GM18499 (cell line): ENCODE measurements around the gene ENO2.
"Not testable (repeated sequence)": the region's sequence is repeated elsewhere in the genome, so short reads cannot be mapped to it uniquely, and the experiment has no call there.

Experiments used
- ATAC-seq: cut with Tn5 transposase; IDR thresholded peaks from one replicate; pipeline ENCODE4 v1.9.1; 2021; ENCODE audit warnings: moderate number of reproducible peaks; ENCODE audit not compliant: insufficient read depth, unreplicated experiment

Gene ENO2

DNA sequence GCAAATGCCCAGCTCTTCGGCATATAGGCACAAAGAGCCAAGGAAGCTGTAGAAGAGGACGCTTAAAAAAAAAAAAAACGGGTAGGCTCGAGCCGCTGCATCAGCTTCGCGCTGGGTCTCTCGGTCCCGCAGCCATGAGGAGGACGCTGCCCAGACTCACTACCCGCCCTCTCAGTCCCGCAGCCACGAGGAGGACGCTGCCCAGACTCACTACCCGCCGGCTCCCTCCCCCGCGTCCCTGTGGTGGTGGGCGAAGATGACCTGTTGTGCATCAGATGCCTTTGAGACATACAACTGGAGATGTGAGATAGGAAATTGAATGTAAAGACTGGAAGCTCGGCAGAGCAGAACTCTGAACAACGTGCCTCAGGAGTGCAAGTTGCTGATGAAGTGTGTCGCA is 29.8 kb upstream of the ENO2 start:
- ATAC-seq: no peak

DNA sequence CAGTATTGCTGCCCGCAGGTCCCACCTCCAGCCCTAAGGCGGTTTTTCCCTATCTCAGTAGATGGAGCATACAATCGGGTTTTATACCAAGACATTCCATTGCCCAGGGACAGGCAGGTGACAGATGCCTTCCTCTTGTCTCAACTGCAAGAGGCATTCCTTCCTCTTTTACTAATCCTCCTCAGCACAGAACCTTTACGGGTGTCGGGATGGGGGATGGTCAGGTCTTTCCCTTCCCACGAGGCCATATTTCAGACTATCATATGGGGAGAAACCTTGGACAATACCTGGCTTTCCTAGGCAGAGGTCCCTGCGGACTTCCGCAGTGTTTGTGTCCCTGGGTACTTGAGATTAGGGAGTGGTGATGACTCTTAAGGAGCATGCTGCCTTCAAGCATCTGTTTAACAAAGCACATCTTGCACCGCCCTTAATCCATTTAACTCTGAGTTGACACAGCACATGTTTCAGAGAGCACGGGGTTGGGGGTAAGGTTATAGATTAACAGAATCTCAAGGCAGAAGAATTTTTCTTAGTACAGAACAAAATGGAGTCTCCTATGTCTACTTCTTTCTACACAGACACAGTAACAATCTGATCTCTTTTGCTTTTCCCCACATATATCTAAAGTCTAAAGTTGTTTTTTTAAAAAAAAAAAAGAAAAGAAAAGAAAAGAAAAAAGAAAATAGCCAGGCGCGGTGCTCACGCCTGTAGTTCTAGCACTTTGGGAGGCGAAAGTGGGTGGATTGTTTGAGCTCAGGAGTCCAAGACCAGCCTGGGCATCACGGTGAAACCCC is 28.0 kb upstream of the ENO2 start:
- not testable (repeated sequence) for ATAC-seq

DNA sequence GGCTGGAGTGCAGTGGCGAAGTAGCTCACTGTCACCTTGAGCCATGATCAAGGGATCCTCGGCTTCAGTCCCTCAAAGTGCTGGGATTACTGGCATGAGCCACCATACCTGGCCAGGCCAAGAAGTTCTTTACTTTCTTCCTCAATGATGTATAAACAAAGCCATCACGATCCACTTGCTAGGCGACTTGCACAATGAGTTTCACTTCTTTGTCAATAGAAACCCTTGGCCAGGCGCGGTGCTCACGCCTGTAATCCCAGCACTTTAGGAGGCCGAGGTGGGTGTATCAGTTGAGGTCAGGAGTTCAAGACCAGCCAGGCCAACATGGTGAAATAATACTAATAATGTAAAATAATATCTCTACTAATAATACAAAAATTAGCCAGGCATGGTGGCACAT is 26.9 kb upstream of the ENO2 start:
- no peak for ATAC-seq

DNA sequence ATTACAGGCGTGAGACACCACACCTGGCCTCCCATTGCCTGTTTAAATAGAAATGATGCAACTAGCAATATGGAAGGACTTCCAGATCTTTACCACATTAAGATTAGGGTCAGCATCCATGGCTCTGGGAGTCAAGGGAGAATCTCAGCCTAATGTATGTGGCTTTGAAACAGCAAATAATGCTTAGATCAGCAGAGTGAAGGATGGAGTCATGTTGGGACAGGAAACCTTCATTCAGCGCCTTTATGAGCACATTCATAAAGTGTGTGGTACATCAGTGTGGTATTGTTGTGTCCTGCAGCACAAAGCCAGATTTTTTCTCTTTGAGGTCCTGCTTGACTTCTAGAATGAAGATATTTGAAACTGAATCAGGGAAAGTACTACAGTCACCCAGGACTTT is 26.0 kb upstream of the ENO2 start:
- no peak for ATAC-seq

DNA sequence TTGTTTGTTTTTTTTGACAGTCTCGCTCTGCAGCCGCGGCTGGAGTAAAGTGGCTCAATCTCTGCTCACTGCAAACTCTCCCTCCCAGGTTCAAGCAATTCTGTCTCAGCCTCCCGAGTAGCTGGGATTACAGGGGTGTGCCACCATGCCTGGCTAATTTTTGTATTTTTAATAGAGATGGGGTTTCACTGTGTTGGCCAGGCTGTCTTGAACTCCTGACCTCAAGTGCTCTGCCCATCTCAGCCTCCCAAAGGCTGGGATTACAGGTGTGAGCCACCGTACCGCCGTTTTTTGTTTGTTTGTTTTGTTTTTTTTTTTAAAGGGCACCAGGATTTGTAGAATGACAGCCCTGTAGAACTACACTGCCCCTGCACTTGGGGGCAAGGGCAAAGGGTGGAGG is 25.6 kb upstream of the ENO2 start:
- ATAC-seq: not testable (repeated sequence)

DNA sequence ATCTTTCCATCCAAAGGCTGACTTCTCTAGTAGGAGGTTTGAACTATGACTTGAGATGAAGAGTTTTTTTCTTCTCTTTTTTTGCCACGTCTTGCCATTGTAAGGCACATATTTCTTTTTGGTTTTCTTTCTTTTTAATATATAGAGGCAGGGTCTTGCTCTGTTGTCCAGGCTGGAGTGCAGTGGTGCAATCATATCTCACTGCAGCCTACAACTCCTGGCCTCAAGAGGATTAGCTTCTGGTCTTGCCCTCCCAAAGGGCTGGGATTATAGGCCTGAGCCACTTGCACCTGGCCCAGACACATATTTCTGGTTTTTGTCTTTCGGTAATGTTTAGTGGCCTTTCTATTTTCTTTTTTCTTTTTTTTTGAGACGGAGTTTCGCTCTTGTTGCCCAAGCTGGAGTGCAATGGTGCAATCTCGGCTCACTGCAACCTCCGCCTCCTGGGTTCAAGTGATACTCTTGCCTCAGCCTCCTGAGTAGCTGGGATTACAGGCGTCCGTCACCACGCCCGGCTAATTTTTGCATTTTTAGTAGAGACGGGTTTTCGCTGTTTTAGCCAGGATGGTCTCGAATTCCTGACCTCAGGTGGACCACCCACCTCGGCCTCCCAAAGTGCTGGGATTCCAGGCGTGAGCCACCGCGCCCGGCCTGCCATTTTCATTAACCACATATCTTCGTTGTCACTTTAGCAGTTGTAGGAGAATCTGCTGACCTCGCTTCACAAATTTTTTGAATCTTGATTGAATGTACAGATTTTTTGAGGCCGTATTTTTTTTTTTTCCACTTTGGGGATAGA is 24.4 kb upstream of the ENO2 start:
- ATAC-seq: not testable (repeated sequence)

DNA sequence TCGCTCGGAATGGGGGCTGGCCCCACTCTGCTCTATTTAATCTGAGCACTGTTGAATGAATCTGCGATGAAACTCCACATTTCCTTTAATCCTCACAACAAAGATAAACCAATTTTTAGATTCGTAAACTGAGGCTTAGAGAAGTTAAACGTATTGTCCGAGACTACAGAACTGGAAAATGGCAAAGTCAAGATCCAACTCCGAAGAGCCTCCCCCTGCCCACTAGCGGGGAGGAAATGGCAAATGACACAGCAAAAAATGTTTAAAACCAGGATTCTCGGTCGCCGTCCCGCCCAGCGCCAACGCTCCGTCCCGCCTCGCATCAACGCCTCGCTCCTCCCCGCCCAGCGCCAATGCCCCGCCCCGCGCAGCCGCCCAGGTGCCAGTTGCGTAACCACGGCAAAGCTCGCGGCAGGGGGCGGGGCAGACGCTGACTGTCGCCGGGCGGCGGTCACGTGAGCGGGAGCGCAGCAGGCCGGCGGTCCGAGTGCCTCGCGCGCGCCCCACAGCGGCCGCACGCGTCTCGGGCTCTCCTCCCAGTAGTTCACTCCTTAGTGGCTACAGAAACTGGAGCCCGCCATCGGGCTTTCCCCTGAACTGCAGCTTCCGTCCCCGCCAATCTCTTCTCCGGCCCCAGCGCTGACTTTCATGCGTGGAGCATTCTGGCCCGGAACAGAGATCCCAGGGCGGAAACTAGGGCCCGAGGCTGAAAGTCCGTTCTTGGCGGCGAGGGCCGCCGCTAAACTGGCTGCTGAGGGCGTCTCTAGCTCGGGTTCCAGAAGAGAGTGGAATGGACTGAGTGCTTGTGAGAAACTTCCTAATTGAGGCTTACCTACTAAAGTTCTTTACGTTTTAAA is 23.4 kb upstream of the ENO2 start:
- peak; percentile 80 for ATAC-seq

DNA sequence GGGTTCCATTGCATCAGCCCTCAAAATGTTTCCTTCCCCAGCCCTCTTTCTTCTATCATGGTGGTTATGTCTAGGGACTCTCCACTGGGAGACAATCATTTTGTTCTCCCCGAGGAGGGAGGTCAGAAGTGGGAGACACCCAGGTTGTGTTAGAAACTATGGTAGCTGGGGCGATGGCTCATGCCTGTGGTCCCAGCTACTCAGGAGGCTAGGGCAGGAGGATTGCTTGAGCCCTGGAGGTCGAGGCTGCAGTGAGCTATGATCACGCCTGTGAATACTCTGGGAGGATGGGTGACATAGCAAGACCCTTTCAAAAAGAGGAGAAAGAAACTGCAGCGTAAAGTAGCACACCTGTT is 22.8 kb upstream of the ENO2 start:
- no peak for ATAC-seq

DNA sequence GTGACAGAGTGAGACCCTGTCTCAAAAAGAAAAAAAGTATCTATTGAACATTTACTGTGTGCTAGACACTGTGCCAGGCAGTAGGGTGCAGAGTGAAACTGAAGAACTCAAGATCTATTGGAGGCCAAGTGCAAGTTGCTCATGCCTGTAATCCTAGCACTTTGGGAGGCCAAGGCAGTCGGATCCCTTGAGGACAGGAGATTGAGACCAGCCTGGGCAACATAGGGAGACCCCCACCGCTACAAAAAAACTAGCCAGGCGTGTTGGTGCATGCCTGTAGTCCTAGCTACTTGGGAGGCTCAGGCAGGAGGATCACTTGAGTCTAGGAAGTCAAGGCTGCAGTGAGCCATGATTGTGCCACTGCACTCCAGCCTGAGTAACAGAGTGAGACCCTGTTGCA is 21.7 kb upstream of the ENO2 start:
- ATAC-seq: not testable (repeated sequence)

DNA sequence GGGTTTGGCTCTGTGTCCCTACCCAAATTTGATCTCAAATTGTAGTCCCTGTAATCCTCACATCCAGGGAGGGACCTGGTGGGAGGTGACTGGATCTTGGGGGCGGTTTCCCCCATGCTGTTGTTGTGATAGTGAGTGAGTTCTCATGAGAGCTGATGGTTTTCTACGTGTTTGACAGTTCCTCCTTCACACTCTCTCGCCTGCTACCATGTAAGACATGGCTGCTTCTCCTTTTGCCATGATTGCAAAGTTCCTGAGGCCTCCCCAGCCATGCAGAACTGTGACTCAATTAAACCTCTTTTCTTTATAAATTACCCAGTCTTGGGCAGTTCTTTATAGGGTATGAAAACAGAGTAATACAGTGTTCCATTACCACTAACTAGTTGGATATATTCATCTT is 20.1 kb upstream of the ENO2 start:
- no peak for ATAC-seq

DNA sequence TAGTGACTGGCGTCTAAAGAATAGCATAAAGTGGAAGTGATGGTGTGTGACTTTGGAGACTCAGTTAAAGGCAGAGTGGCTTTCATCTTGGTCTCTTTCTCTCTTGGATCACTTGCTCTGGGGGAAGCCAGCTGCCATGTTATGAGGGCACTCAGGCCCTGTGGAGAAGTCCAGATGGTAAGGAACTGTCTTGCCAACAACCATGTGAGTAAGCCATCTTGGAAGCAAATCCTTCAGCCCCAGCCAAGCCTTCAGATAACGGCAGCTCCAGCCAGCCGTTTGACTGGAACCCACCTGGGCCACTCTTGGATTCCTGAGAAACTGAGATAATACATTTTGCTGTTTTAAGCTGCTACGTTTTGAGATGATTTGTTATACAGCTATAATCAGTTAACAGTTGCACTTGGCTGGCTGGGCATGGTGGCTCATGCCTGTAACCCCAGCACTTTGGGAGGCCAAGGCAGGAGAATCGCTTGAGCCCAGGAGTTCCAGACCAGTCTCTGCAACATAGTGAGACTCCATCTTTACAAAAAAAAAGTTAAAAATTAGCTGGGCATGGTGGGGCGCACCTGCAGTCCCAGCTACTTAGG is 17.4 kb upstream of the ENO2 start:
- ATAC-seq: no peak

DNA sequence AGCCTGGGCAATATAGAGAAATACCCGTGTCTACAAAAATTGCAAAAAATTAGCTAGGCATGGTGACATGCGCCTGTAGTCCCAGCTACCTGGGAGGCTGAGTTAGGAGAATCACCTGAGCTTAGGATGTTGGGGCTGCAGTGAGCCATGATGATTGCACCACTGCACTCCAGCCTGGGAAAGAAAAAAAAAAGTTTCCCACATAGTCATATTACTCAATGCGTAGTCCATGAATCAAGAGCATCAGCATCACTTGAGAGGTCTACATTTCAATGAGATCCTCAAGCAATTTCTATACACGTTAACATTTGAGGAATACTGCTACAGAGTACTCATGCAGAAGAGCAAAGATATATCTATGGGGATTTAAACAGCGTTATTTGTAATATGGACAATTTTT is 15.0 kb upstream of the ENO2 start:
- ATAC-seq: no peak

DNA sequence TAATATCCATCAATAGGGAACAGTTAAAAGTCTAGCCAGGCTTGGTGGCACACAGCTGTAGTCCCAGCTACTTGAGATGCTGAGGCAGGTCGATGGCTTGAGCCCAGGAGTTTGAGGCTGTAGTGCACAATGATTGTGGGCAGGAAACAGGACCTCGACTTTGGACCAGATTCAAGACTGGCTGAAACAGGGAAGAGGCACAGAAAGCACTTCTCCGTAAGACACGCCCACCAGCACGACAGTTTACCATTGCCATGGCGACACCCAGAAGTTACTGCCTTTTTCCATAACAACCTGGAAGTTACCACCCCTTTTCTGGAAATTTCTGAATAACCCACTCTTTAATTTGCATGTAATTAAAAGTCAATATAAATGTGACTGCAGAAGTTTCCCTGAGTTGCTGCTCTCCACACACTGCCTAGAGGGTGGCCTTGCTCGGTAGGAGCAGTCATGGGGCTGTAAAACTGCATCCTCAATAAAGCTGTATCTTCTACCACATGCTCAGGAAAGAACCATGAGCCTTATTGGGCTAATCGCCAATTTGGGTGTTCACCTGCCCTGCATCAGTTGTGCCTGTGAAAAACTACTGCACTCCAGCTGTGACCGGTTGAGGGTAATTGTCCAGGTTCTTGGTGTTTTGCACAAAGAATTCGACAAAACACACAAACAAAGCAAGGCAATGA is 14.4 kb upstream of the ENO2 start:
- ATAC-seq: no peak

DNA sequence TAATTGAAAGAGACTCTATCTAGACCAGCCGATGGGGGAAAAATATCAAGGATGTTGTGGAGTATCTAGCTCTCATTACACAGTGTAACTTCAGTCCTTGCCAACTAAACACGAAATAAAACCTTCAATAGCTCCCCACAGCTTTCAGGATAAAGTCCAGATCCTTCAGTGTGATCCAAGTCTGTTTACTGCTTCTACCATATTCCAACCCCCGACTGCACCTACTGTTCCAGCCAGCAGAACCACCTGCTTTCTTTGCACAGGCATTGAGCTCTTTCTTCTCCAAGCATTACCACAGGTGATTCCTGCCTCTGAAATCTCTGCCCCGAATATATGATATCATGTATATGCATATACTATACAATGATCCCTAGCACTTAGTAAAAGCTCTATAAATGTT is 11.9 kb upstream of the ENO2 start:
- ATAC-seq: no peak

DNA sequence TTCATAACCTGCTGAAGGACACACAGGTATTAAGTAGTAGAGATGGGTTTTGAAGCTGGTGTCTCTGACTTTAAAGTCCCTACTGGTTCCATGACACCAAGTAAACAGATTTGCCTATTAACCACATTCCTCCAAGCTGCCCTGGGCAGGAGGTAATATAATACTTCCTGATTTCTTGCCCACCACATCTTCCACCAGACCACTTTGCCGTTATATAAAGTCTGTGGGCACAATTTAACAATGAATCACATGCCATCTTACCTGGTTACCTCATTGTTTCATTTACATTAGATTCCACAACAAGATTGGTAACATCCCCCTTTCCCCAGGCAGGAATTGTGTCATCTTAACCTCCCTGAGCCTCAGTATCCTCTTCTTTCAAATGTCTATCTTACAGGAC is 10.7 kb upstream of the ENO2 start:
- ATAC-seq: no peak

DNA sequence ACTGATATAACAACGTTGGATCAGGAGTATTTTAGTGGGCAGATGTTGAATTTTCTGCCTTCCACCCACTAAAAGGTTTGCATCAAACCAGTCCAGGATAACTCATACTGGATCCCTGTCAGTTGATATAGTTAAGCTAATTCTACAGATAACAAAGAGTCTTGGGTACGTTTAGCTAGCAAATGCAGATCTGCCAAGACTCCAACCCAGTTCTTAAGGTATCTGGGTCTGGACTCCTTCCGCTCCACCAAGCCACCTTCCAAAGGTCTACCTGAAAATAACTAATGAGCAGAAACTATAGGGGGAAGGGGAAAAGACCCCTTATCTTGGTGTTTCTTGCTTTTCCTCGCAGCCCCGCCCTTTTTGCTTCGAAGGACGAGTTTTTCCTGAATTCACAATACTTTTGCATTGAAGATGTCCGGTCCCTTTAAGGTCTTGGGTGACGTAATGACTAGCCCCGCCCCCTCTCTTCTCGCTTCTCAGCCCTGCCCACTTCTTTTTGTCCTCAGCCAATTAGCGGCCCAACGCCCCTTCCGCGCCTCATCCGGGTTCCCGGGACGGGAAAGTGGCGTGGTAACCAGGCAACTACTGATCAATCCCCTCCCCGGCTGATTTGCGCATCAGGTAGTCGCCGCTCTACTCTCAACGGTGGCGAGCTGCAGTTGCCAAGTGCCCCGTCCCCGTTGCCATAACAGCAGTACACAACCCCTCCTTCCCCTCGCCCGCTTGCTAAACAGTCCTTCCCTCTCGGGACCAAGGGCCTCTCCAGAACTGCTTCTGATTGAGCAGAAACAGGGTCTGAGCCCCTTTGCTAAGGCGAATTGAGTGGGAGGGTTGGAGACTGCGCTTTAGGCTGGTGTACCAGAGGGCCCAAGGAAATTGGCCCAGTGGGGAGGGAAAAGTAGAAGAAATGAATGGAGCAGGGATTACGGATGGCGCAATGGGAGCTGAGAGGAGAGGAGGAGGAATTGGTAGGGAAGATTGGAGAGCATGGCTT is 9.8 kb upstream of the ENO2 start, which contains the start of gene LRRC23:
Gene LRRC23 (plus strand): TSS at position 543 of the 997 bp plus-strand sequence. CDS start 812 bp downstream, outside the sequence.
- ATAC-seq: peak; percentile 80

DNA sequence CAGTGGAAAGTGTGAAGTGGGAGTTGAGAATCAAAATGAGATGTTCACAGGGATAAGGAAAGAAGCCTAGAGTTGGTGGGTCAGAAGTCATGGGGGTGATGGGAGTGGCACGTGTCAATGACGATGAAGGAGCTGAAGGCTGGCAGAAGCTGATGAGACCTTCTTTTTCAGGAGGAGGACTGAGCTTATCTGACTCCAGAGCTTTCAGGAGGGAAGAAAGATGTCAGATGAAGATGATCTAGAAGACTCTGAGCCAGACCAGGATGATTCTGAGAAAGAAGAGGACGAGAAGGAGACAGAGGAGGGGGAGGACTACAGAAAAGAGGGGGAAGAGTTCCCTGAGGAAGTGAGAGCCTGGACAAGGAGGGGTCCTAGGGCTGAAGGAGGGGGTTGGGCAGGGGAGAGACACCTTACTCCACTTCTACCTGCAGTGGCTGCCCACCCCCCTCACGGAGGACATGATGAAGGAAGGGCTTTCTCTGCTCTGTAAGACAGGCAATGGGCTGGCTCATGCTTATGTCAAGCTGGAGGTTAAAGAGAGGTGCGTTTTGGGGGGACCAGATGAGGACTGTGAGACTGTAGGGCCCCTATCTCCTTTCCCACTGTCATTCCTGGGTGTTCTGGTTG is 8.9 kb upstream of the ENO2 start:
- ATAC-seq: no peak

DNA sequence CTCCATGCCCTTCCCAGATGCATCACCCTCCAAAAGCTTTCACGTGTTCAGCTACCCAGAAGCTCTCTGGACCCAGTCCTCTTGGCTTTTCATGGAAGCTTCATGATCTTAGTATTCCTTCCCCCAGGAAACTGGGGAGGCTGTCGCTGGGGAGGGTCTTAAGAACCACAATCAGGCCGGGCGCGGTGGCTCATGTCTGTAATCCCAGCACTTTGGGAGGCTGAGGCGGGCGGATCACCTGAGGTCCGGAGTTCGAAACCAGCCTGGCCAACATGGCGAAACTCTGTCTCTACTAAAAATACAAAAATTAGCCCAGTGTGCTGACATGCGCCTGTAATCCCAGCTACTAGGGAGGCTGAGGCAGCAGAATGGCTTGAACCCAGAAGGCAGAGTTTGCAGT is 6.2 kb upstream of the ENO2 start:
- not testable (repeated sequence) for ATAC-seq
